ENCODE data around the gene PRPF40A. TPM values are rescaled to one million over a fixed set of nuclear protein-coding genes. Genes with fewer than 3 reads are reported as not detected.

Gene PRPF40A
- total RNA-seq, 4 donors from 2014 or later = 66.4 to 109 (median 82.8) TPM

DNA sequence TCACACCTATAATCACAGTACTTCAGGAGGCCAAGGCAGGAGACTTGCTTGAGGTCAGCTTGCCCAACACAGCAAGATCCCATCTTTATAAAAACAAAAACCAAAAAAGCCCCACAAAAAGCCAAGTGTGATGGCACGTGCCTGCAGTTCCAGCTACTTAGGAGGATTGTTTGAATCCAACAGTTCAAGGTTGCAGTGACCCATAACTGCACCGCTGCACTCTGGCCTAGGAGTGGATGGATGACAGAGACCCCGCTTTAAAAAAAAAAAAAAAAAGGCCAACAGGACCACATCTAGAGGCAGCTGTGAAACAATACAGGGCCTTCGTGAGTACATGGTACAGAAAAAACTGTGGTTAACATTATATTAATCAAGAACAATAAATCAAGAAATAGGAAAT, 56.2 kb downstream of the PRPF40A start:
- 95% methylated on average over 4 of the region's 4 CpGs for WGBS
- Histone ChIP-seq H3K27ac (no peak overlapping the region), H3K9me3 (no peaks in the 10 kb centered on the region), H3K27me3 (no peaks in the 10 kb centered on the region), H3K4me3 (no peak overlapping the region), H3K4me1 (no peaks in the 10 kb centered on the region), H3K36me3 (peaks cover 98% of the 10 kb centered on the region)
- TF ChIP-seq POLR2AphosphoS5 (IDR thresholded peaks at IDR 0.05) = no peak
- TF ChIP-seq EP300 (IDR thresholded peaks at IDR 0.05) = no peak
- TF ChIP-seq, protein P1, sequence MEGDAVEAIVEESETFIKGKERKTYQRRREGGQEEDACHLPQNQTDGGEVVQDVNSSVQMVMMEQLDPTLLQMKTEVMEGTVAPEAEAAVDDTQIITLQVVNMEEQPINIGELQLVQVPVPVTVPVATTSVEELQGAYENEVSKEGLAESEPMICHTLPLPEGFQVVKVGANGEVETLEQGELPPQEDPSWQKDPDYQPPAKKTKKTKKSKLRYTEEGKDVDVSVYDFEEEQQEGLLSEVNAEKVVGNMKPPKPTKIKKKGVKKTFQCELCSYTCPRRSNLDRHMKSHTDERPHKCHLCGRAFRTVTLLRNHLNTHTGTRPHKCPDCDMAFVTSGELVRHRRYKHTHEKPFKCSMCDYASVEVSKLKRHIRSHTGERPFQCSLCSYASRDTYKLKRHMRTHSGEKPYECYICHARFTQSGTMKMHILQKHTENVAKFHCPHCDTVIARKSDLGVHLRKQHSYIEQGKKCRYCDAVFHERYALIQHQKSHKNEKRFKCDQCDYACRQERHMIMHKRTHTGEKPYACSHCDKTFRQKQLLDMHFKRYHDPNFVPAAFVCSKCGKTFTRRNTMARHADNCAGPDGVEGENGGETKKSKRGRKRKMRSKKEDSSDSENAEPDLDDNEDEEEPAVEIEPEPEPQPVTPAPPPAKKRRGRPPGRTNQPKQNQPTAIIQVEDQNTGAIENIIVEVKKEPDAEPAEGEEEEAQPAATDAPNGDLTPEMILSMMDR (IDR thresholded peaks at IDR 0.05) = no peak
- no peak for TF ChIP-seq POLR2A (IDR thresholded peaks at IDR 0.05)
- DNase-seq (ENCODE audit: low spot score in 2 of 2) = no peak

DNA sequence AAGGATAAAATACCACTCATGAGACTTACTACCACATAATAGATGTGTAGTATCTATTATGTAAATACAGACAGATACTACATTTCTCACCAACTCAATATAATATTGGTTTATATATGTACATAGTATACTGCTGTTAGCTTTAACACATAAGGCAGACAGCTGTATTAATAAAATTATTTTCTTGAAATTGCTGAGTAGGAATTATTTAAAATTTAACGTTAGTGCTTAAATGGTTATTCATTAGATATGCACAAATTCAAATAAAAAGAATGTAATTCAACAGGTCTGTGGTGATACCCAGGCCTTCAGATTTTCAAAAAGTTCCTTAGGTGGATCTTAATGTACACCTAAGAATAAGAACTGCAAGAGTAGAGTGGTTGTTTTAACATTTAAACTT, 59.0 kb downstream of the PRPF40A start:
- no peak for DNase-seq (ENCODE audit: low spot score in 2 of 2)
- Histone ChIP-seq H3K4me1 (no peaks in the 10 kb centered on the region), H3K36me3 (peaks cover 96% of the 10 kb centered on the region), H3K9me3 (no peaks in the 10 kb centered on the region), H3K27me3 (no peaks in the 10 kb centered on the region), H3K4me3 (no peak overlapping the region), H3K27ac (no peak overlapping the region)
- WGBS = 74% methylated on average over 1 of the region's 1 CpG
- TF ChIP-seq POLR2A (IDR thresholded peaks at IDR 0.05) (no peak), EP300 (IDR thresholded peaks at IDR 0.05) (no peak), POLR2AphosphoS5 (IDR thresholded peaks at IDR 0.05) (no peak)

DNA sequence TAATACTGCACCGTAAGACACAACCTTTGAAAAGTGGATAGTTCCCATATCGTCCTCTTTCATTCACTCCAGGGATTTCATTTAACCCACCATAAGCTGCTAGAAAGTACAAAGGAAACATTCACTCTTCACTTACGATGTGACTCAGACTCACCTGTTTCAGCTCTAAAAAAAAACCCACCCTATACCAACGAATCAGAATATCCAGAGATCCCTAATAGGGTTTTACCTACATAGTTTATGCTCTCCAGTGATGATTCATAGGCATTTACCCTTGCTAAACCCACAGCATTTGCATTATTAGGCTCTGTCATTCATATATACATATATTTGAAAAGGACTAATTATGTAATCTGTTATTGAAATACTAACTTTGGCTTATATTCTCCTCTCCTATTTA, 60.2 kb downstream of the PRPF40A start:
- no peaks in the 10 kb centered on the region for H3K4me1 ChIP-seq
- TF ChIP-seq EP300 (IDR thresholded peaks at IDR 0.05) (no peak), POLR2A (IDR thresholded peaks at IDR 0.05) (no peak), POLR2AphosphoS5 (IDR thresholded peaks at IDR 0.05) (no peak)
- TF ChIP-seq, protein P1 (IDR thresholded peaks at IDR 0.05) = no peak
- peaks cover 87% of the 10 kb centered on the region for H3K36me3 ChIP-seq
- no peak overlapping the region for H3K27ac ChIP-seq
- DNase-seq (ENCODE audit: low spot score in 2 of 2) = no peak
- no peak overlapping the region for H3K4me3 ChIP-seq
- no peaks in the 10 kb centered on the region for H3K9me3 ChIP-seq
- WGBS = 77% methylated on average over 4 of the region's 4 CpGs
- no peaks in the 10 kb centered on the region for H3K27me3 ChIP-seq

DNA sequence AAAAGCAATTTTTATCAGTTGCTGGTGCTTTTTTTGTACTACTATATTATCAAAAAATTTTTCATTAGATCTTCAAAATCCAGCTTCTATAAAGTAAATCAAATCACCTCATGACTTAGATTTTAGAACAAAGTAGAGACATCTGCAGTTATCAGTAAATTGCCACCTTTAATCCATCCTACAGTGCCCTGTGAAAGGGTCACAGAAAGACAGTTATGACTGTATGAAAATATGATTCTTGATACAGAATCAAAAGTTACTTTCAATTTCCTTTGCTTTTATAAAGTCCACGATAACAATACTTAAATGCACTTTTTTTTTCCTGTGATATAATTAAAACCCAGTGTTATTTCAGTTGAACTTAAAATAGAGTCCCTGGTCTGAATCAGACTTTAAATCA, 61.4 kb downstream of the PRPF40A start:
- H3K4me3 ChIP-seq = no peak overlapping the region
- 80% methylated on average over 1 of the region's 1 CpG for WGBS
- no peaks in the 10 kb centered on the region for H3K27me3 ChIP-seq
- H3K4me1 ChIP-seq = no peaks in the 10 kb centered on the region
- no peak for DNase-seq (ENCODE audit: low spot score in 2 of 2)
- TF ChIP-seq POLR2AphosphoS5 (IDR thresholded peaks at IDR 0.05) = no peak
- no peak for TF ChIP-seq POLR2A (IDR thresholded peaks at IDR 0.05)
- TF ChIP-seq, protein P1 (IDR thresholded peaks at IDR 0.05) = no peak
- no peak for TF ChIP-seq EP300 (IDR thresholded peaks at IDR 0.05)
- H3K27ac ChIP-seq = no peak overlapping the region
- H3K9me3 ChIP-seq = no peaks in the 10 kb centered on the region
- H3K36me3 ChIP-seq = peaks cover 76% of the 10 kb centered on the region

DNA sequence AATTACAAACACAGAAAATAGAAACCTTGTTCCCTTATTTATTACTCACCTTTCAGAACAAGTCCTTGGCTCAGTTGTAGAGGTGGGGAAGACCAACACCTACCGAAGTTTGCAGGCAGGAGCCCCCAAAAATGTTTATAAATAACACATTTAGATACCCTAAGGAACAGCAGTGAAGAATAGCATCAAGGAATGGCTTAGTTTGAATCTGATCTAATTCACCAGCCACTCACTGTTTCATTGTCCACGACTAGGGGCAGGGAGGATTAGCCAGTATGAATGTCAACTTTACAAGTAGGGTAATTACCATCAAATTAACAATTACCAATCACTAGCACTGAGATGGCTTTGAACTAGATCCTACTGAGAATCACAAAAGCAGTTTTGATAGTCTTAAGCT, 65.4 kb downstream of the PRPF40A start:
- Histone ChIP-seq H3K27ac (no peak overlapping the region), H3K4me1 (peaks cover 19% of the 10 kb centered on the region), H3K36me3 (peaks cover 41% of the 10 kb centered on the region), H3K27me3 (no peaks in the 10 kb centered on the region), H3K9me3 (no peaks in the 10 kb centered on the region), H3K4me3 (no peak overlapping the region)
- WGBS = 78% methylated on average over 2 of the region's 2 CpGs
- TF ChIP-seq POLR2A (IDR thresholded peaks at IDR 0.05) = no peak
- no peak for TF ChIP-seq EP300 (IDR thresholded peaks at IDR 0.05)
- TF ChIP-seq POLR2AphosphoS5 (IDR thresholded peaks at IDR 0.05) = no peak
- TF ChIP-seq, protein P1 (IDR thresholded peaks at IDR 0.05) = no peak
- DNase-seq (ENCODE audit: low spot score in 2 of 2) = no peak

DNA sequence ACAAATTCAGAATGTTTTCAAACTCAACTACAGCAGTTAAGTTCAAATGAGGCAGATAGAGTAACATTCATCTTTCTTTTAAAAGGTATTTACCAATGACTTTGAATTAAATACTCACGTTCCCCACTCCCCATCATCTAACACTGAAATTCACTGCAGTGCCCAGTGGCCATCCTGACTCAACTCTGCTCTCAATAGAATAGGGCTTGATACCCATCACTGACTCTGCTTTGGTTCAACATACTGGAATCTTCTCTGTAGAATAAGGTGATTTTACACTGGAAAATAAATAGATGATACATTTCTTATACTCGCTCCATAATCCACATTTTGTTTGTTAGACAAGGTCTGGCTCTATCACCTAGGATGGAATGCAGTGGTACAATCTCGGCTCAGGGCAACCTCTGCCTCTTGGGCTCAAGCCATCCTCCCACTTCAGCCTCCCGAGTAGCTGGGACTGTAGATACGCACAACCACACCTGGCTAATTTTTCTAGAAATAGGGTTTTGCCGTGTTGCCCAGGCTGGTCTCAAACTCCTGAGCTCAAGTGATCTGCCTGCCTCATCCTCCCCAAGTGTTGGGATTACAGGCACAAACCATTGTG, 66.4 kb downstream of the PRPF40A start:
- Histone ChIP-seq H3K27ac (no peak overlapping the region), H3K4me1 (peaks cover 26% of the 10 kb centered on the region), H3K9me3 (no peaks in the 10 kb centered on the region), H3K36me3 (peaks cover 32% of the 10 kb centered on the region), H3K4me3 (no peak overlapping the region), H3K27me3 (no peaks in the 10 kb centered on the region)
- TF ChIP-seq POLR2AphosphoS5 (IDR thresholded peaks at IDR 0.05) (no peak), EP300 (IDR thresholded peaks at IDR 0.05) (no peak), POLR2A (IDR thresholded peaks at IDR 0.05) (no peak)
- TF ChIP-seq, protein P1 (IDR thresholded peaks at IDR 0.05) = no peak
- WGBS = 93% methylated on average over 6 of the region's 6 CpGs
- no peak for DNase-seq (ENCODE audit: low spot score in 2 of 2)
